Tibial nerve (tissue), 4 donors: ENCODE results near the gene CCDC24. TPM values are rescaled to one million over a fixed set of nuclear protein-coding genes. Genes with fewer than 3 reads are reported as not detected.

Source experiments
- DNase-seq, 2 donors: peaks; one replicate each; pipeline ENCODE4 v3.0.0-alpha.2; 2019; ENCODE audit warnings: low spot score in 2 of 2
- H3K27ac ChIP-seq, 4 donors: fragments of 200-600 bp; sonication (generic) in 3 of 4; one replicate each; pipeline ENCODE4 v1.5.1; 2017 to 2019; ENCODE audit warnings: mild to moderate bottlenecking in 1 of 4
- H3K27me3 ChIP-seq, 2 donors: fragments of 200-600 bp; sonication (generic) in 1 of 2; one replicate each; pipeline versions ENCODE4 v1.5.1 to v1.6.0; 2017 to 2019
- H3K36me3 ChIP-seq, 3 donors: fragments of 200-600 bp; sonication (generic); one replicate each; pipeline ENCODE4 v1.5.1; 2018 to 2019
- H3K4me1 ChIP-seq, 4 donors: fragments of 200-600 bp; sonication (generic) in 3 of 4; one replicate each; pipeline ENCODE4 v1.5.1; 2017 to 2019
- H3K4me3 ChIP-seq, 4 donors: fragments of 200-600 bp; sonication (generic) in 3 of 4; one replicate each; pipeline ENCODE4 v1.5.1; 2017 to 2019; ENCODE audit warnings: mild to moderate bottlenecking in 1 of 4, moderate library complexity in 1 of 4
- H3K9me3 ChIP-seq, 4 donors: fragments of 200-600 bp; sonication (generic) in 3 of 4; one replicate each; pipeline ENCODE4 v1.5.1; 2017 to 2019
- CTCF ChIP-seq, 5 experiments: fragments of 200-600 bp in 3 of 5; fragments of 450-650 bp in 2 of 5; sonication (generic) in 3 of 5; IDR thresholded peaks; one replicate each; pipeline ENCODE4 v1.5.1; 2016 to 2019; ENCODE audit warnings: antibody characterized with exemption in 5 of 5, mild to moderate bottlenecking in 3 of 5, moderate library complexity in 2 of 5
- EP300 ChIP-seq, 2 donors: sonication (generic); formaldehyde crosslinking; IDR thresholded peaks; one replicate each; pipeline ENCODE4 v1.6.1; 2017; ENCODE audit warnings: antibody characterized with exemption in 2 of 2, mild to moderate bottlenecking in 1 of 2
- POLR2A ChIP-seq, 2 donors: fragments of 450-650 bp; IDR thresholded peaks; one replicate each; pipeline ENCODE4 v1.6.1; 2017; ENCODE audit warnings: antibody characterized with exemption in 2 of 2, mild to moderate bottlenecking in 2 of 2, moderate library complexity in 2 of 2
- WGBS, 2 donors: methylation state at CpG; one replicate each; pipeline ENCODE4 v1.1.5; 2018; 5-methylcytosine and 5-hydroxymethylcytosine counted together
- total RNA-seq, 4 donors: library from RNA; depleted of rRNA; stranded (reverse); fragments of >200 nt; gene quantifications; one replicate each; pipeline ENCODE4 v1.1.0, GENCODE V29; 2016

CCDC24 gene
- total RNA-seq, 4 donors from 2014 or later, result 5.4 to 18.8 (median 8.9) TPM

GRCh38 chr1:43973981-43974442 is 17.4 kb upstream of the CCDC24 start:
- TF ChIP-seq POLR2A (IDR thresholded peaks at IDR 0.05) (no peak), CTCF (IDR thresholded peaks at IDR 0.05) (no peak)
- no peaks in the 10 kb centered on the region for H3K27me3 ChIP-seq
- H3K36me3 ChIP-seq, result peaks cover 0 to 42% (median 0%) of the 10 kb centered on the region in 3 donors
- no peaks in the 10 kb centered on the region for H3K9me3 ChIP-seq
- 43 to 46% methylated on average over 9 of the region's 9 CpGs for WGBS, 2 donors
- no peak for DNase-seq
- H3K4me1 ChIP-seq, result peaks cover 3 to 65% (median 29%) of the 10 kb centered on the region in 4 donors
- H3K4me3 ChIP-seq, result peak overlapping the region; percentile 72 to 91 (median 82)
- H3K27ac ChIP-seq, result peak overlapping the region; percentile 66 to 95 (median 94)

- Histone ChIP-seq H3K27me3 (no peaks in the 10 kb centered on the region), H3K27ac (peak within 1 kb of the TSS; percentile 66 to 95 (median 94)), H3K4me1 (peaks cover 3 to 63% (median 30%) of the 10 kb centered on the region in 4 donors), H3K36me3 (peaks cover 0 to 42% (median 0%) of the 10 kb centered on the region in 3 donors), H3K4me3 (peak within 1 kb of the TSS; percentile 72 to 91 (median 82)), H3K9me3 (no peaks in the 10 kb centered on the region)
- peak in 4 of 5 experiments; percentile 14 to 77 (median 57) for TF ChIP-seq CTCF (IDR thresholded peaks at IDR 0.05)
- TF ChIP-seq POLR2A (IDR thresholded peaks at IDR 0.05), result peak; percentile 91 to 95
- TF ChIP-seq EP300 (IDR thresholded peaks at IDR 0.05), result peak; percentile 81 to 96
- DNase-seq, result peak; percentile 96 to 97
- 0% methylated on average over 54 to 59 of the region's 93 CpGs for WGBS, 2 donors
These were observed 16.8 kb upstream of the CCDC24 start, which contains the start of gene ATP6V0B for GRCh38 chr1:43974443-43975248. TSS of gene ATP6V0B (plus strand) at chr1:43974960. CDS start at chr1:43975041, 81 bp downstream.

DNA sequence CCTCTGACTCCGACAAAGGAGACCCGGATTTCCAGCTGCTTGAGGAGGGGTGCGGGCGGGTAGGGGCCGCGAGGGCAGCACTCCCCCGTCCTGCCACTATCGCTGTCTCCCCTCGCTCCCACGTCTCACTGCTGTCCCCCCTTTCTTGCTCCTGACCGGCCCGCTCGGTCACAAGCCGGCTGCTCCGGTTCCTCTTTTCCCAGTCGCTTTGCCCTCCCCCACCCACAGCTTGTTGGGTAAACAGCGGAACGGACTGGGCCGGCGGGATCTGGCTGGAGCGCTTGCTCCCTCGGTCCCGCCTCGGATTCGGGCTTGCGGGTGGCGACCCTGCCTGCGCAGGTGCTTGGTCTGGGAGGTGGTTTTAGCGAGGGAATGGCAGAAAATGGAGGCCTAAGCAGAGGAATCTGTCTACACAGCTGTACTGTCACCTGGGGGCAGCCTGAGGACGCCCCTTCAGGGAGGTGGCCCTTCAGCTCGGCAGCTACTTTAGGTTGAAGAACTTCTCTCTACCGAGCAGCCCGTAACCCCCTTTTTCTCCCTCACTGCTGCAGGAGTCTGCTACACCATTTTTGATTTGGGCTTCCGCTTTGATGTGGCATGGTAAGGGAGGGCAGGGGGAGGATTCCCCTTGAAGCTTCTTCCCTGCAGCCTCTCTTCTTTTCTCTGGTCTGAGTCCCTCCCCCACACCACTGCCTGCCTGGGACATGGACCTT is 16.0 kb upstream of the CCDC24 start:
- H3K36me3 ChIP-seq, result peaks cover 0 to 42% (median 0%) of the 10 kb centered on the region in 3 donors
- no peak for TF ChIP-seq CTCF (IDR thresholded peaks at IDR 0.05)
- no peak for TF ChIP-seq POLR2A (IDR thresholded peaks at IDR 0.05)
- no peak for TF ChIP-seq EP300 (IDR thresholded peaks at IDR 0.05)
- no peaks in the 10 kb centered on the region for H3K9me3 ChIP-seq
- no peaks in the 10 kb centered on the region for H3K27me3 ChIP-seq
- peak overlapping the region; percentile 72 to 91 (median 82) for H3K4me3 ChIP-seq
- H3K4me1 ChIP-seq, result peaks cover 3 to 67% (median 32%) of the 10 kb centered on the region in 4 donors
- peak overlapping the region; percentile 66 to 95 (median 94) for H3K27ac ChIP-seq
- 1 to 3% methylated on average over 28 to 34 of the region's 34 CpGs for WGBS, 2 donors
- DNase-seq, result peak in 1 of 2 donors; percentile 59

GRCh38 chr1:43976045-43976444 is 15.4 kb upstream of the CCDC24 start:
- Histone ChIP-seq H3K4me1 (peaks cover 0 to 67% (median 28%) of the 10 kb centered on the region in 4 donors), H3K27ac (peak overlapping the region in 3 of 4 donors; percentile 92 to 95 (median 95)), H3K4me3 (peak overlapping the region; percentile 72 to 91 (median 82)), H3K27me3 (no peaks in the 10 kb centered on the region), H3K9me3 (no peaks in the 10 kb centered on the region), H3K36me3 (peaks cover 0 to 42% (median 0%) of the 10 kb centered on the region in 3 donors)
- TF ChIP-seq POLR2A (IDR thresholded peaks at IDR 0.05), result no peak
- no peak for TF ChIP-seq CTCF (IDR thresholded peaks at IDR 0.05)
- TF ChIP-seq EP300 (IDR thresholded peaks at IDR 0.05), result no peak
- DNase-seq, result no peak
- 78 to 81% methylated on average over 3 to 4 of the region's 4 CpGs for whole genome bisulfite sequencing, 2 donors
